OCI-LY7 (cell line): ENCODE measurements around the gene HSPB6. TPM values are rescaled to one million over a fixed set of nuclear protein-coding genes. Genes with fewer than 3 reads are reported as not detected.

Experiments used
- BruUV-seq: library from RNA; stranded (reverse); fragments of 400-500 nt; replicated peaks from 2 replicates; lab custom pipeline; 2021; lab: Mats Ljungman, UMichigan
- CTCF ChIA-PET: fragments of 300-600 bp; sonication (Branson Sonifier 250); formaldehyde crosslinking; loops from one replicate; lab custom pipeline; 2022; ENCODE audit warnings: antibody characterized with exemption; ENCODE audit not compliant: unreplicated experiment; lab: Charles Lee
- POLR2A ChIA-PET: fragments of 300-600 bp; sonication (Branson Sonifier 250); formaldehyde crosslinking; loops from one replicate; lab custom pipeline; 2022; ENCODE audit warnings: antibody characterized with exemption; lab: Charles Lee
- DNase-seq: peaks from one replicate; pipeline ENCODE4 v3.0.0-alpha.2; 2015; ENCODE audit warnings: low spot score
- H2AFZ ChIP-seq: fragments of 200-600 bp; sonication (generic), shearing (Covaris generic); 2 replicates; pipeline ENCODE4 v1.6.1; 2014; ENCODE audit warnings: mild to moderate bottlenecking, antibody characterized with exemption, low read length, moderate library complexity
- H3K27ac ChIP-seq: fragments of 200-600 bp; sonication (generic); 2 replicates; pipeline ENCODE4 v1.5.1; 2014; ENCODE audit warnings: mixed run types, low read depth, mild to moderate bottlenecking, moderate library complexity, low read length, inconsistent platforms; ENCODE audit not compliant: poor library complexity, severe bottlenecking
- H3K36me3 ChIP-seq: fragments of 200-600 bp; sonication (generic); 2 replicates; pipeline ENCODE4 v1.6.1; 2014; ENCODE audit warnings: mild to moderate bottlenecking, antibody characterized with exemption, low read length, moderate library complexity, mixed read lengths; ENCODE audit not compliant: insufficient read depth
- H3K4me1 ChIP-seq: fragments of 200-600 bp; sonication (generic); 2 replicates; pipeline ENCODE4 v1.5.1; 2014; ENCODE audit warnings: mild to moderate bottlenecking, low read length; ENCODE audit not compliant: insufficient read depth, poor library complexity, severe bottlenecking
- H3K4me2 ChIP-seq: fragments of 200-600 bp; sonication (generic); 2 replicates; pipeline ENCODE4 v1.6.1; 2014; ENCODE audit warnings: mild to moderate bottlenecking, low read length
- H3K4me3 ChIP-seq: fragments of 200-600 bp; sonication (generic); 2 replicates; pipeline ENCODE4 v1.5.1; 2014; ENCODE audit warnings: mild to moderate bottlenecking, low read depth, low read length; ENCODE audit not compliant: poor library complexity, severe bottlenecking
- H3K79me2 ChIP-seq: fragments of 200-600 bp; sonication (generic); 2 replicates; pipeline ENCODE4 v1.6.1; 2016; ENCODE audit warnings: low read depth, mild to moderate bottlenecking, low read length, moderate library complexity, mixed read lengths; ENCODE audit not compliant: insufficient read depth
- H3K9me2 ChIP-seq: fragments of 200-600 bp; sonication (generic); 2 replicates; pipeline ENCODE4 v1.6.1; 2016; ENCODE audit warnings: mild to moderate bottlenecking, low read length, mixed read lengths; ENCODE audit not compliant: insufficient read depth
- H3K9me3 ChIP-seq: fragments of 200-600 bp; sonication (generic); 2 replicates; pipeline ENCODE4 v1.6.1; 2014; ENCODE audit warnings: mild to moderate bottlenecking, mixed run types, low read length, mixed read lengths
- H4K20me1 ChIP-seq: fragments of 200-600 bp; sonication (generic); 2 replicates; pipeline ENCODE4 v1.6.1; 2014; ENCODE audit warnings: mild to moderate bottlenecking, antibody characterized with exemption, low read length, moderate library complexity, mixed read lengths; ENCODE audit not compliant: insufficient read depth
- CTCF ChIP-seq: fragments of 200-600 bp; sonication (generic); conservative IDR thresholded peaks from 2 replicates; pipeline ENCODE4 v1.5.1; 2014; ENCODE audit warnings: mild to moderate bottlenecking, antibody characterized with exemption, low read length, moderate library complexity, mixed read lengths
- EZH2phosphoT487 ChIP-seq: fragments of 200-600 bp; sonication (generic); IDR thresholded peaks from 2 replicates; pipeline ENCODE4 v1.6.1; 2018; ENCODE audit warnings: low read depth, borderline replicate concordance, mild to moderate bottlenecking, mixed run types, antibody characterized with exemption, low read length, moderate library complexity, mixed read lengths
- intact Hi-C: fragments of 100-400 bp; cut with micrococcal nuclease; formaldehyde crosslinking; loops from one replicate; pipeline ENCODE4 v1.10.0; 2022; ENCODE audit not compliant: unreplicated experiment
- total RNA-seq, 2 experiments: library from RNA; depleted of rRNA in 1 of 2; stranded (reverse); fragments of >200 nt in 1 of 2; shearing (Covaris generic) in 1 of 2; gene quantifications; 2 replicates each; pipeline ENCODE4 v1.2.3, GENCODE V29; 2014 to 2022

HSPB6 gene
- total RNA-seq, 2 experiments from 2014 or later, result 1.7 TPM; not detected in 1

GRCh38 chr19:35751839-35752745, 4.7 kb downstream of the HSPB6 start:
- no peaks in the 10 kb centered on the region for H3K9me2 ChIP-seq
- DNase-seq, result no peak
- H3K4me1 ChIP-seq, result peaks cover 17% of the 10 kb centered on the region
- H2AFZ ChIP-seq, result no peak overlapping the region
- no peak overlapping the region for H3K27ac ChIP-seq
- no peaks in the 10 kb centered on the region; the same call in 1 of the 2 replicates for H3K36me3 ChIP-seq
- CTCF ChIA-PET, result no interaction called here
- POLR2A ChIA-PET, result no interaction called here
- H4K20me1 ChIP-seq, result no peaks in the 10 kb centered on the region
- BruUV-seq, result no TSS peak
- intact Hi-C loops, result no loop called here
- H3K4me2 ChIP-seq, result no peak overlapping the region
- H3K4me3 ChIP-seq, result no peak overlapping the region
- H3K79me2 ChIP-seq, result peaks cover 5% of the 10 kb centered on the region; the same call in 1 of the 2 replicates
- H3K9me3 ChIP-seq, result no peaks in the 10 kb centered on the region
- TF ChIP-seq EZH2phosphoT487, result no peak
- TF ChIP-seq CTCF, result no peak

GRCh38 chr19:35750167-35750566, 6.7 kb downstream of the HSPB6 start:
- H2AFZ ChIP-seq, result no peak overlapping the region
- POLR2A ChIA-PET, result no interaction called here
- no peak for TF ChIP-seq EZH2phosphoT487
- TF ChIP-seq CTCF, result no peak
- BruUV-seq, result no TSS peak
- H3K9me2 ChIP-seq, result no peaks in the 10 kb centered on the region
- no peak for DNase-seq
- H3K4me2 ChIP-seq, result no peak overlapping the region
- CTCF ChIA-PET, result no interaction called here
- H3K4me3 ChIP-seq, result no peak overlapping the region
- no peaks in the 10 kb centered on the region; the same call in 1 of the 2 replicates for H3K36me3 ChIP-seq
- H3K4me1 ChIP-seq, result peaks cover 25% of the 10 kb centered on the region
- no peak overlapping the region for H3K27ac ChIP-seq
- H4K20me1 ChIP-seq, result no peaks in the 10 kb centered on the region
- peaks cover 14% of the 10 kb centered on the region; the same call in 1 of the 2 replicates for H3K79me2 ChIP-seq
- no peaks in the 10 kb centered on the region for H3K9me3 ChIP-seq
- intact Hi-C loops, result no loop called here
